Suprapubic skin (tissue), 4 donors: ENCODE results near the gene ZCCHC7. TPM values are rescaled to one million over a fixed set of nuclear protein-coding genes. Genes with fewer than 3 reads are reported as not detected.

Experiments
- DNase-seq, 2 donors: peaks; one replicate each; pipeline ENCODE4 v3.0.0-alpha.2; 2019; ENCODE audit warnings: low spot score in 2 of 2
- H3K27ac ChIP-seq: fragments of 200-600 bp; sonication (generic); one replicate; pipeline ENCODE4 v1.5.1; 2019
- H3K27me3 ChIP-seq: fragments of 200-600 bp; sonication (generic); one replicate; pipeline ENCODE4 v1.5.1; 2019
- H3K36me3 ChIP-seq: fragments of 200-600 bp; sonication (generic); one replicate; pipeline ENCODE4 v1.5.1; 2019
- H3K4me1 ChIP-seq: fragments of 200-600 bp; sonication (generic); one replicate; pipeline ENCODE4 v1.5.1; 2019
- H3K4me3 ChIP-seq: fragments of 200-600 bp; sonication (generic); one replicate; pipeline ENCODE4 v1.5.1; 2019; ENCODE audit warnings: mild to moderate bottlenecking
- H3K9me3 ChIP-seq: fragments of 200-600 bp; sonication (generic); one replicate; pipeline ENCODE4 v1.5.1; 2019
- EP300 ChIP-seq: sonication (generic); formaldehyde crosslinking; IDR thresholded peaks from one replicate; pipeline ENCODE4 v1.6.1; 2017; ENCODE audit warnings: antibody characterized with exemption
- POLR2A ChIP-seq, 2 donors: fragments of 450-650 bp; IDR thresholded peaks; one replicate each; pipeline ENCODE4 v1.6.1; 2017; ENCODE audit warnings: antibody characterized with exemption in 2 of 2, mild to moderate bottlenecking in 2 of 2, moderate library complexity in 2 of 2
- POLR2AphosphoS5 ChIP-seq, 3 donors: sonication (generic); formaldehyde crosslinking; IDR thresholded peaks; one replicate each; pipeline ENCODE4 v1.6.1; 2017; ENCODE audit warnings: antibody characterized with exemption in 3 of 3
- WGBS: methylation state at CpG from one replicate; pipeline ENCODE4 v1.1.5; 2018; 5-methylcytosine and 5-hydroxymethylcytosine counted together
- total RNA-seq, 4 donors: library from RNA; depleted of rRNA; stranded (reverse); fragments of >200 nt; gene quantifications; one replicate each; pipeline ENCODE4 v1.1.0, GENCODE V29; 2016
- TF ChIP-seq, protein P1 (sequence below), 2 donors: fragments of 200-600 bp in 1 of 2; fragments of 450-650 bp in 1 of 2; sonication (generic) in 1 of 2; IDR thresholded peaks; one replicate each; pipeline ENCODE4 v1.5.1; 2016 to 2019; ENCODE audit warnings: antibody characterized with exemption in 2 of 2, mild to moderate bottlenecking in 1 of 2, moderate library complexity in 1 of 2

ZCCHC7 gene
- total RNA-seq, 4 donors from 2014 or later = 16.3 to 37.6 (median 20.4) TPM

DNA sequence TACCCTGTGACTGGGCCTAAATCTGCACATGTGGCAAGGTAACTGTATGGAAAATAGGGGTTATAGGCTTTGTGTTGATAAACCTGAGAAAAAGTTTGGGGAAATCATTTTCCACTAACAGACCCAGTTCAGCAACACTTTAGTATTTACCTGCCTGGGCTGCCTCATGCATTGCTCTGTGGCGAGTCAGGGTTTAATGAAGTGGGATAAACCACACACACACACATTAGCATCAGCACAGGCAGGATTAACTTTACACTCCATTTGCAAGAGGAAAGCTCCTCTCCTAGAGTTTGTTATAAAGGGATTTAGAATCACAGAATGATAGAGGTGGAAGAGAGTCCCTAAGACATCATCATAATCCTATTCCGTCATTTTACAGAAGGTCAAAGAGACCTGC, 20.0 kb upstream of the ZCCHC7 start:
- WGBS = 92% methylated on average over 2 of the region's 2 CpGs
- H3K36me3 ChIP-seq = no peaks in the 10 kb centered on the region

DNA sequence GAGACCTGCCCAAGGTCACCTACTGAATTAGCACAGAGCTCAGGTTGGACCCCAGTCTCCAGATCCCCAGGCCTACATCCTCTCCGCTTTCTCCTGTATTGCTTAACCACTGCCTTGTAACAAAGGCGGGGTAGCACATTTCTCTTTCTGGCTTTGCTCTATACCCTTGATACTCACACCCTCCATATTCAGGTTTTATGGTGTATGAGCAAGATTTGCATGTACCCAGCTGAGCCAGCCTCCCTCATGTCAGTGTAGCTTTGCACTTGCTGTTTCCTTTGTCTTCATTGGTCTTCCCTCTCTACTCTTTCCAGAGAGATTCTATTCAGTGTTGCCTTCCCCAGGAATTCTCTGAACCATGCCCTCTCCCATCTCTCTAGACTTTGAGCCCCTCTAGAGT, 19.6 kb upstream of the ZCCHC7 start:
- Histone ChIP-seq H3K27me3 (peaks cover 7% of the 10 kb centered on the region), H3K4me3 (no peak overlapping the region), H3K36me3 (no peaks in the 10 kb centered on the region), H3K27ac (no peak overlapping the region), H3K4me1 (no peaks in the 10 kb centered on the region), H3K9me3 (no peaks in the 10 kb centered on the region)
- WGBS = 87% methylated on average over 2 of the region's 2 CpGs
- DNase-seq = no peak
- TF ChIP-seq, protein P1, sequence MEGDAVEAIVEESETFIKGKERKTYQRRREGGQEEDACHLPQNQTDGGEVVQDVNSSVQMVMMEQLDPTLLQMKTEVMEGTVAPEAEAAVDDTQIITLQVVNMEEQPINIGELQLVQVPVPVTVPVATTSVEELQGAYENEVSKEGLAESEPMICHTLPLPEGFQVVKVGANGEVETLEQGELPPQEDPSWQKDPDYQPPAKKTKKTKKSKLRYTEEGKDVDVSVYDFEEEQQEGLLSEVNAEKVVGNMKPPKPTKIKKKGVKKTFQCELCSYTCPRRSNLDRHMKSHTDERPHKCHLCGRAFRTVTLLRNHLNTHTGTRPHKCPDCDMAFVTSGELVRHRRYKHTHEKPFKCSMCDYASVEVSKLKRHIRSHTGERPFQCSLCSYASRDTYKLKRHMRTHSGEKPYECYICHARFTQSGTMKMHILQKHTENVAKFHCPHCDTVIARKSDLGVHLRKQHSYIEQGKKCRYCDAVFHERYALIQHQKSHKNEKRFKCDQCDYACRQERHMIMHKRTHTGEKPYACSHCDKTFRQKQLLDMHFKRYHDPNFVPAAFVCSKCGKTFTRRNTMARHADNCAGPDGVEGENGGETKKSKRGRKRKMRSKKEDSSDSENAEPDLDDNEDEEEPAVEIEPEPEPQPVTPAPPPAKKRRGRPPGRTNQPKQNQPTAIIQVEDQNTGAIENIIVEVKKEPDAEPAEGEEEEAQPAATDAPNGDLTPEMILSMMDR (IDR thresholded peaks at IDR 0.05) = no peak
- no peak for TF ChIP-seq EP300
- no peak for TF ChIP-seq POLR2AphosphoS5 (IDR thresholded peaks at IDR 0.05)
- TF ChIP-seq POLR2A (IDR thresholded peaks at IDR 0.05) = no peak

More for the DNA sequence above, 20.0 kb upstream of the ZCCHC7 start:
- no peak overlapping the region for H3K4me3 ChIP-seq
- TF ChIP-seq POLR2AphosphoS5 (IDR thresholded peaks at IDR 0.05) (no peak), EP300 (no peak), POLR2A (IDR thresholded peaks at IDR 0.05) (no peak)
- TF ChIP-seq, protein P1 (IDR thresholded peaks at IDR 0.05) = no peak
- no peak for DNase-seq
- no peaks in the 10 kb centered on the region for H3K4me1 ChIP-seq
- no peaks in the 10 kb centered on the region for H3K9me3 ChIP-seq
- no peak overlapping the region for H3K27ac ChIP-seq
- peaks cover 7% of the 10 kb centered on the region for H3K27me3 ChIP-seq

DNA sequence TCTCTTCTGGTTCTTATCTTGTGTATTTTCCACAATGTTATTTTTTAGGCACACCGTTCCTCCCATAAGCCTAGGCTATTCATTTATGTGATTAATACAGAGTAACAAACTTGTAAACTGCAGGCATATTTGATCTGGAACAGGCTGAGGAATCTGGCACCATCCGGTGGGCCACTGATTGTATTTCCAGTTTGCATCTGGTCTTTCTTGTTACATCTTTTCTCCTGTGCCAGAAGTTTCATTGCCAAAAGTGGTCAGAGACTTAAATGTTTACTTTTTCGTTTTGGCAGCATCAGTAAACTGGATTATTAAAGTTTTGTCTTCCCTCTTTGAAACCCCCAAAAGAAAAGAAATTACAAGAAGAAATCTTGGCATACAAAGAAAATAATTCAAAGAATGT, 17.9 kb upstream of the ZCCHC7 start:
- WGBS = 47% methylated on average over 3 of the region's 3 CpGs
- TF ChIP-seq, protein P1 (IDR thresholded peaks at IDR 0.05) = no peak
- TF ChIP-seq EP300 (no peak), POLR2AphosphoS5 (IDR thresholded peaks at IDR 0.05) (no peak), POLR2A (IDR thresholded peaks at IDR 0.05) (no peak)
- no peak for DNase-seq

GRCh38 chr9:37104183-37104889, 16.0 kb upstream of the ZCCHC7 start:
- TF ChIP-seq, protein P1 (IDR thresholded peaks at IDR 0.05) = no peak
- TF ChIP-seq POLR2A (IDR thresholded peaks at IDR 0.05) (no peak), EP300 (no peak), POLR2AphosphoS5 (IDR thresholded peaks at IDR 0.05) (no peak)
- Histone ChIP-seq H3K36me3 (no peaks in the 10 kb centered on the region), H3K9me3 (no peaks in the 10 kb centered on the region), H3K27me3 (peaks cover 7% of the 10 kb centered on the region), H3K4me3 (no peak overlapping the region), H3K4me1 (no peaks in the 10 kb centered on the region), H3K27ac (no peak overlapping the region)
- DNase-seq = no peak

More for the DNA sequence above, 17.9 kb upstream of the ZCCHC7 start:
- H3K4me3 ChIP-seq = no peak overlapping the region
- H3K27ac ChIP-seq = no peak overlapping the region
- peaks cover 7% of the 10 kb centered on the region for H3K27me3 ChIP-seq
- H3K36me3 ChIP-seq = no peaks in the 10 kb centered on the region
- no peaks in the 10 kb centered on the region for H3K4me1 ChIP-seq
- H3K9me3 ChIP-seq = no peaks in the 10 kb centered on the region

- Histone ChIP-seq H3K36me3 (no peaks in the 10 kb centered on the region), H3K9me3 (no peaks in the 10 kb centered on the region), H3K4me1 (no peaks in the 10 kb centered on the region), H3K27ac (no peak overlapping the region), H3K4me3 (no peak overlapping the region), H3K27me3 (peaks cover 7% of the 10 kb centered on the region)
- TF ChIP-seq EP300 = no peak
- TF ChIP-seq, protein P1 (IDR thresholded peaks at IDR 0.05) = no peak
- TF ChIP-seq POLR2A (IDR thresholded peaks at IDR 0.05) = no peak
- no peak for TF ChIP-seq POLR2AphosphoS5 (IDR thresholded peaks at IDR 0.05)
- WGBS = 52% methylated on average over 4 of the region's 4 CpGs
- no peak for DNase-seq
Observed at GRCh38 chr9:37105234-37105633, 15.1 kb upstream of the ZCCHC7 start.
